A172 (cell line): ENCODE data around the gene RANBP17. TPM values are rescaled to one million over a fixed set of nuclear protein-coding genes. Genes with fewer than 3 reads are reported as not detected.

Experiments
- DNase-seq: peaks from one replicate; pipeline ENCODE4 v3.0.0-alpha.2; 2015; ENCODE audit warnings: low spot score
- total RNA-seq: library from RNA; depleted of rRNA; stranded (reverse); fragments of >200 nt; shearing (Covaris generic); gene quantifications from 2 replicates; pipeline ENCODE4 v1.2.3, GENCODE V29; 2014

RANBP17 gene
- total RNA-seq, 1 experiment from 2014 or later: not detected

- peak; percentile 6 for DNase-seq
Measured at GRCh38 chr5:171092194-171092593, 230.4 kb downstream of the RANBP17 start.

GRCh38 chr5:171093598-171093997 is 231.8 kb downstream of the RANBP17 start:
- no peak for DNase-seq

GRCh38 chr5:171094356-171094755 is 232.5 kb downstream of the RANBP17 start:
- no peak for DNase-seq

- no peak for DNase-seq
Measured at GRCh38 chr5:171102877-171103610, 241.2 kb downstream of the RANBP17 start.

GRCh38 chr5:171107669-171108068 is 245.9 kb downstream of the RANBP17 start:
- no peak for DNase-seq

GRCh38 chr5:171115519-171115918 is 253.7 kb downstream of the RANBP17 start:
- no peak for DNase-seq

GRCh38 chr5:171116719-171117118 is 254.9 kb downstream of the RANBP17 start:
- DNase-seq: no peak

GRCh38 chr5:171120986-171121622 is 259.3 kb downstream of the RANBP17 start:
- no peak for DNase-seq

GRCh38 chr5:171121638-171122037 is 259.8 kb downstream of the RANBP17 start:
- DNase-seq: no peak

GRCh38 chr5:171122372-171122771 is 260.6 kb downstream of the RANBP17 start:
- no peak for DNase-seq

- DNase-seq: no peak
Measured at GRCh38 chr5:171123417-171123816, 261.6 kb downstream of the RANBP17 start.

GRCh38 chr5:171127314-171127713 is 265.5 kb downstream of the RANBP17 start:
- no peak for DNase-seq

GRCh38 chr5:171128136-171128535 is 266.3 kb downstream of the RANBP17 start:
- no peak for DNase-seq

GRCh38 chr5:171129308-171129707 is 267.5 kb downstream of the RANBP17 start:
- no peak for DNase-seq

- DNase-seq: no peak
Measured at GRCh38 chr5:171131497-171131896, 269.7 kb downstream of the RANBP17 start.

- DNase-seq: no peak
Measured at GRCh38 chr5:171137768-171138525, 276.1 kb downstream of the RANBP17 start.

GRCh38 chr5:171139227-171139626 is 277.4 kb downstream of the RANBP17 start:
- no peak for DNase-seq

- DNase-seq: no peak
Measured at GRCh38 chr5:171142617-171143016, 280.8 kb downstream of the RANBP17 start.

GRCh38 chr5:171143171-171143570 is 281.4 kb downstream of the RANBP17 start:
- no peak for DNase-seq

GRCh38 chr5:171143926-171144325 is 282.1 kb downstream of the RANBP17 start:
- no peak for DNase-seq

- no peak for DNase-seq
Measured at GRCh38 chr5:171149333-171149732, 287.5 kb downstream of the RANBP17 start.

- no peak for DNase-seq
Measured at GRCh38 chr5:171149772-171150171, 288.0 kb downstream of the RANBP17 start.

- peak; percentile 2 for DNase-seq
Measured at GRCh38 chr5:171152382-171152781, 290.6 kb downstream of the RANBP17 start.
